Mesenteric fat pad (tissue), 1 donor: ENCODE results near the gene POLR1C. TPM values are rescaled to one million over a fixed set of nuclear protein-coding genes. Genes with fewer than 3 reads are reported as not detected.
"Not testable (repeated sequence)": the region's sequence is repeated elsewhere in the genome, so short reads cannot be mapped to it uniquely, and the experiment has no call there.

Experiments used
- DNase-seq: peaks from one replicate; pipeline ENCODE4 v3.0.0-alpha.2; 2020; ENCODE audit warnings: low spot score
- total RNA-seq: library from RNA; stranded (reverse); fragmentation: NEBNext Ultra II Directional; extraction: Animal tissue kit (Norgen Biotek cat#: 25700); gene quantifications from one replicate; pipeline ENCODE4 v1.2.1, GENCODE V29; 2021
- donor health status: DM: yes; HTN: yes; CAD: no.

Gene POLR1C
- total RNA-seq, 1 donor from 2014 or later, result 37.3 TPM

DNA sequence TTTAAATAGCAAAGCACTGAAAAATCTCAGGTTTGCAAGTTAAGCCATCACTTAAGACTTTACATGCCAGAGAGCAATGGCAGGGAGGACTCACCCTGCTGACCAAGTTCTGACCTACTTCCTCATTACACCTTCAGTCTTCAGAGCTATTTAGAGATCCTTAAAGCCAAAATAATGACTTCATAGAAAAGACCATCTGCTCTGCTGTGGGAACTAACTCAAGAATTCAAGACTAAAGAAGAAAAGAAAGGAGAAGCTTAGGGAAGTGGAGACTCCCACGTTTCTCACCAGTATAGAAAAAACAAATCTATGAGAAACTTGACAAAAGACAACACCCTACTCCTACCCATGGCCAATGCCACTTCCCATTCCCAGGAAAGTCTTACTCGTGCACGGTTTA lies 30.3 kb downstream of the POLR1C start:
- no peak for DNase-seq

DNA sequence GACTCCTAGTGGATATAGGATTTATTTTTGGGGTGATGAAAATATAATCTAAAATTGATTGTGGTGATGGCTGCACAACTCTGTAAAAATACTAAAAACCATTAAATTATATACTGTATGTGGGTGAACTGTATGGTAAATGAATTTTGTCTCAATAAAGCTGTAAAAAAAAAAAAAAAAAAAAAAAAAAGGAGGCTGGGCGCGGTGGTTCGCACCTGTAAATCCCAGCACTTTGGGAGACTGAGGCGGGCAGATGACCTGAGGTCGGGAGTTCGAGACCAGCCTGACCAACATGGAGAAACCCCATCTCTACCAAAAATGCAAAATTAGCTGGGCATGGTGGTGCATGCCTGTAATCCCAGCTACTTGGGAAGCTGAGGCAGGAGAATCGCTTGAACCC lies 40.7 kb downstream of the POLR1C start:
- DNase-seq, result not testable (repeated sequence)

DNA sequence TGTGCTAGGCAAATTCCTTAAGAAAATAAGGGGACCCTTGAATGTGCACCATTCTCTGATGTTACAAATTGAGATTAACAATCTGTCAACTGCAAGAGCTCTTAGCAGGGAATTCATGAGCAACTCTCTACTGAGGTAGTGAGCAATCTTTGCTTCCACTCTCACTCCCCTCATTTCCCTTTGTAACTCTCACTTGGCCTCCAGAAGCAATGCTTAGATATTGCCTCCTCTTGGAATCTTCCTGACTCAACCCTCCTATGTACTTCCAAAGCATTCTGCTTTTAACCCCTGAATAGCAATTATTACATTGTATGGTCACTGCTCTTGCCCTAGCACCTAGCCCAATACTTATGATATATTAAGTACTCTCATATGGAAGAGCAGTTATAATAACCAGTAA lies 42.4 kb downstream of the POLR1C start:
- no peak for DNase-seq

DNA sequence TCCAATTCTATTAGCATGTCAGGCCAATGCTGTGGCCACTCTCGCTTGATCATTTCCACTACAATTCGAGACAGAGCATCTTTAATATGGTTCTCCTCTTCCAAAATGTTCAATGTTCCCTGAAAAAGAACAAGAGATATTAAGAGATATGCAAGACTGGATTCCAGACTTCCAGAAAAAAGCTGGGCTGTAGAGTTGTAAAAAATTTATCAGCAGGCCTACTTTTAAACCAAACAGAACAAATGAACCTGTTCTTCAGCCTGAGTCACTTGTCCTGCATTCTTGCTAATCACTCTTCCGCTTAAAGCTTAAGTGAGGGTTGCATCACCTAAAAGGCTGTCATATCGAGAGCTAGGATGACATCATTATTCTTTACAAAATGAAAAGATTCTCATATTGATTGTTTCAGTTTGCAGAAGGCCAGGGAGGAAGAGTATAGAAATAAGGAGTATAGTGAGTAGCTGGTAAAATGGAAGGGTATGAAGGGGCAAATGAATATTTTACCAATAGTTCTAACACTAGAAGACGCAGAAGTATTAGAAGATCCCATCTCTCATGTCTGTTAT lies 54.1 kb downstream of the POLR1C start:
- DNase-seq, result no peak

Other genes with a start within 250 kb of the POLR1C start
- not detected for gene SLC22A7, start 218.8 kb upstream of the POLR1C start, total RNA-seq
- gene CRIP3, start 208.3 kb upstream of the POLR1C start, total RNA-seq, result 0.58 TPM
- 16.1 TPM for gene ZNF318, start 147.4 kb upstream of the POLR1C start, total RNA-seq
- gene ABCC10, start 89.5 kb upstream of the POLR1C start, total RNA-seq, result 22.0 TPM
- gene DLK2, start 61.5 kb upstream of the POLR1C start, total RNA-seq, result not detected
- gene TJAP1, start 39.5 kb upstream of the POLR1C start, total RNA-seq, result 20.3 TPM
- 0.45 TPM for gene LRRC73, start 6.7 kb upstream of the POLR1C start, total RNA-seq
- gene YIPF3, start 163 bp upstream of the POLR1C start, total RNA-seq, result 72.5 TPM
- gene XPO5, start 58.9 kb downstream of the POLR1C start, total RNA-seq, result 43.6 TPM
- gene POLH, start 59.1 kb downstream of the POLR1C start, total RNA-seq, result 10.7 TPM
- gene GTPBP2, start 112.2 kb downstream of the POLR1C start, total RNA-seq, result 101 TPM
- gene MAD2L1BP, start 118.8 kb downstream of the POLR1C start, total RNA-seq, result 19.0 TPM
- gene RSPH9, start 127.9 kb downstream of the POLR1C start, total RNA-seq, result not detected
- gene MRPS18A, start 170.7 kb downstream of the POLR1C start, total RNA-seq, result 34.5 TPM